ENCODE measurements around the gene C12orf42.

DNA sequence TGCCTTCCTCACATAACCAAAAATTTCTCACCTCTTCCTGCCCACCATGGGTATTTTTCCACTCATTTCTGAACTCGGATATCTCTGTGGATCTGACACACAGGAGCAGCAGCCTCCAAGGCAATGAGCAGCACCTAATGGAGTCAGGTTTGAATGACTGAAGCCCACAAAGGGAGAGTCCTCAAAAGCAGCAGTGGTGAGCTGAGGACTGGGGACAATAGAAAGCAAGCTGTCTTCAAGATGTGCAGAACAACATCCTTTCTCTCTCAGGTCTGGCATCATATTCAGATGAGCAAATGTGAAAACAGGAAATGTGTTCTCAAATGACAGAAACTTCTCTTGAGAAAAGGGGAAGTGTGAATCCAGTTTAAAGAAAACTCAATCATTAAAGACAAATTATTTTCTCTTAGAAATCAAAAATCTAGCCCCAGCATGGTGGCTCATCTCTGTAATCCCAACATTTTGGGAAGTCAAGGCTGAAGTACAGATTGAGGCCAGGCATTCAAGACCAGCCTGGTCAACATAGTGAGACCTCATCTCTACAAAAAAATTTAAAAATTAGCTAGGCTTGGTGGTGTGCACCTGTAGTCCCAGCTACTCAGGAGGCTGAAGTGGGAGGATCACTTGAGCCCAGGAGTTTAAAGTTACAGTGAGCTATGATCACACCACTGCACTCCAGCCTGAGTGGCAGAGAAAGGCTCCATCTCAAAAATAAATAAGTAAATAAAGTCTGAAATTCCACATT lies 54.2 kb downstream of the C12orf42 start:
- no peak for TF ChIP-seq SUZ12 (IDR thresholded peaks at IDR 0.05)
- TF ChIP-seq, protein P1, sequence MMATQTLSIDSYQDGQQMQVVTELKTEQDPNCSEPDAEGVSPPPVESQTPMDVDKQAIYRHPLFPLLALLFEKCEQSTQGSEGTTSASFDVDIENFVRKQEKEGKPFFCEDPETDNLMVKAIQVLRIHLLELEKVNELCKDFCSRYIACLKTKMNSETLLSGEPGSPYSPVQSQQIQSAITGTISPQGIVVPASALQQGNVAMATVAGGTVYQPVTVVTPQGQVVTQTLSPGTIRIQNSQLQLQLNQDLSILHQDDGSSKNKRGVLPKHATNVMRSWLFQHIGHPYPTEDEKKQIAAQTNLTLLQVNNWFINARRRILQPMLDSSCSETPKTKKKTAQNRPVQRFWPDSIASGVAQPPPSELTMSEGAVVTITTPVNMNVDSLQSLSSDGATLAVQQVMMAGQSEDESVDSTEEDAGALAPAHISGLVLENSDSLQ (IDR thresholded peaks at IDR 0.05): no peak
- no peak for TF ChIP-seq HDGF (IDR thresholded peaks at IDR 0.05; ENCODE audit: borderline replicate concordance)
- no peak for TF ChIP-seq CTBP1 (IDR thresholded peaks at IDR 0.05; ENCODE audit: borderline replicate concordance)
- TF ChIP-seq SP1 (IDR thresholded peaks at IDR 0.05): no peak
- TF ChIP-seq ZNF384 (IDR thresholded peaks at IDR 0.05): no peak
- TF ChIP-seq FOXM1 (IDR thresholded peaks at IDR 0.05; ENCODE audit: borderline replicate concordance): no peak
- TF ChIP-seq TARDBP (IDR thresholded peaks at IDR 0.05): no peak
- no peak for TF ChIP-seq L3MBTL2 (conservative IDR thresholded peaks at IDR 0.05)
- no peak for TF ChIP-seq NFRKB (IDR thresholded peaks at IDR 0.05)
- no peak for TF ChIP-seq BHLHE40 (IDR thresholded peaks at IDR 0.05; ENCODE audit: borderline replicate concordance)
- TF ChIP-seq FOXA1 (IDR thresholded peaks at IDR 0.05): no peak
- no peak for TF ChIP-seq LEF1 (IDR thresholded peaks at IDR 0.05; ENCODE audit: borderline replicate concordance)
- no peak for TF ChIP-seq ELF4 (IDR thresholded peaks at IDR 0.05)
